Ishikawa (cell line): Measurements from ENCODE around the gene EPHA7.

Experiments
- CEBPB ChIP-seq: IDR thresholded peaks from 2 replicates; pipeline ENCODE4 v1.6.1; 2012
- CREB1 ChIP-seq: IDR thresholded peaks from 2 replicates; pipeline ENCODE4 v1.6.1; 2012; ENCODE audit warnings: low read depth
- EGR1 ChIP-seq: IDR thresholded peaks from 2 replicates; pipeline ENCODE4 v1.6.1; 2012
- EP300 ChIP-seq: IDR thresholded peaks from 2 replicates; pipeline ENCODE4 v1.6.1; 2012; ENCODE audit warnings: borderline replicate concordance
- FOXM1 ChIP-seq: IDR thresholded peaks from 2 replicates; pipeline ENCODE4 v1.6.1; 2012; ENCODE audit warnings: low read depth, borderline replicate concordance
- NFIC ChIP-seq: IDR thresholded peaks from 2 replicates; pipeline ENCODE4 v1.6.1; 2012
- RAD21 ChIP-seq: IDR thresholded peaks from 2 replicates; pipeline ENCODE4 v1.6.1; 2012; ENCODE audit warnings: low read depth
- TAF1 ChIP-seq: IDR thresholded peaks from 2 replicates; pipeline ENCODE4 v1.6.1; 2012; ENCODE audit warnings: low read depth, mild to moderate bottlenecking
- TCF12 ChIP-seq: IDR thresholded peaks from 2 replicates; pipeline ENCODE4 v1.6.1; 2012; ENCODE audit warnings: low read depth
- TEAD4 ChIP-seq: IDR thresholded peaks from 2 replicates; pipeline ENCODE4 v1.6.1; 2012
- YY1 ChIP-seq: IDR thresholded peaks from 2 replicates; pipeline ENCODE4 v1.6.1; 2012; ENCODE audit warnings: low read depth
- ZBTB7A ChIP-seq: IDR thresholded peaks from 2 replicates; pipeline ENCODE4 v1.6.1; 2012; ENCODE audit warnings: low read depth
- TF ChIP-seq, protein P1 (sequence below): IDR thresholded peaks from 2 replicates; pipeline ENCODE4 v1.6.1; 2012
- TF ChIP-seq, protein P2 (sequence below): IDR thresholded peaks from 2 replicates; pipeline ENCODE4 v1.6.1; 2012; ENCODE audit warnings: low read depth, mild to moderate bottlenecking
- TF ChIP-seq, protein P3 (sequence below): IDR thresholded peaks from 2 replicates; pipeline ENCODE4 v1.6.1; 2012

The EPHA7 gene

DNA sequence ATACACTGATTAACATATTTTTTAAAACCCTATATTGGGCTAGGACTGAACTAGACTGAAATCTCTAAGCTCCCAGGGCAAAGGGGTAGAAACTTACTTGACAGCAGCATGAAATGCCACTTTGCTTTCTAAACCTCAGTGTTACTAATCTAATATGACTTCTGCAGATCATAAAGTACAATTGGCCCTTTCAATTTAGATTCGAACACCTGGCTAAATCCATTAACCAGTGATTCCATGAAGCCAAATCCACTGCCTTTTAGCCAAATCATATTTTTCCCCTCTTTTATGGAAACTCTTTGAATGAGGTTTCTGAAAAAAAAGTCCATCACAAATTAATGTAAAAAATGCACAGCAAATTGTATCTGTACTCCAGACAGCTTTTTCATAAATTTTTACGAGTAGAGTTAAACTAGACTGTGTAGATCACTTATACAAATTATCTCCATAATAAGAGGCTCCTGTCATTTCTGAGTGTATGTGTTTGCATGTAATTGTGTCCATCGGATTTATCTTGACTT is 25.7 kb downstream of the EPHA7 start:
- no peak for TF ChIP-seq EP300
- TF ChIP-seq ZBTB7A: no peak
- no peak for TF ChIP-seq FOXM1
- TF ChIP-seq RAD21: no peak
- no peak for TF ChIP-seq YY1
- TF ChIP-seq CEBPB: no peak
- no peak for TF ChIP-seq TEAD4
- TF ChIP-seq, protein P1, sequence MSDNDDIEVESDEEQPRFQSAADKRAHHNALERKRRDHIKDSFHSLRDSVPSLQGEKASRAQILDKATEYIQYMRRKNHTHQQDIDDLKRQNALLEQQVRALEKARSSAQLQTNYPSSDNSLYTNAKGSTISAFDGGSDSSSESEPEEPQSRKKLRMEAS: no peak
- no peak for TF ChIP-seq EGR1

DNA sequence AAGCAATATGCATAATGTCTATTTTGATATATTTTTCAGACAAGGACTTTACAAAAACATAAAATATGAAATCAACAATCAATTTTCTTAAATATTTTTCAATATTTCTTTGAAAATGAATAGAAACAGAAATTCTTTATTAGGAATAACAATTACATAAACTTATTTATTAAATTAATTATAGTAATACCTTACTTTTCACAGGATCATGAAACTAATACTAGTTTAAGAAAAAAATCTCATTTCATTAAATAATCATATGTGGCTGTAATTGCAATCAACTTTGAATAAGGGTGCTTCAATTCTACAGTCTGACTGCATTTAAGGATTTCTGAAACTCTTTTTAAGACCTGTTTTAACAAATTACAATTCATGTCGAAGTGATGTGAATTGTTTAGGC is 26.6 kb downstream of the EPHA7 start:
- TF ChIP-seq, protein P1: no peak
- TF ChIP-seq TEAD4: no peak
- TF ChIP-seq, protein P2, sequence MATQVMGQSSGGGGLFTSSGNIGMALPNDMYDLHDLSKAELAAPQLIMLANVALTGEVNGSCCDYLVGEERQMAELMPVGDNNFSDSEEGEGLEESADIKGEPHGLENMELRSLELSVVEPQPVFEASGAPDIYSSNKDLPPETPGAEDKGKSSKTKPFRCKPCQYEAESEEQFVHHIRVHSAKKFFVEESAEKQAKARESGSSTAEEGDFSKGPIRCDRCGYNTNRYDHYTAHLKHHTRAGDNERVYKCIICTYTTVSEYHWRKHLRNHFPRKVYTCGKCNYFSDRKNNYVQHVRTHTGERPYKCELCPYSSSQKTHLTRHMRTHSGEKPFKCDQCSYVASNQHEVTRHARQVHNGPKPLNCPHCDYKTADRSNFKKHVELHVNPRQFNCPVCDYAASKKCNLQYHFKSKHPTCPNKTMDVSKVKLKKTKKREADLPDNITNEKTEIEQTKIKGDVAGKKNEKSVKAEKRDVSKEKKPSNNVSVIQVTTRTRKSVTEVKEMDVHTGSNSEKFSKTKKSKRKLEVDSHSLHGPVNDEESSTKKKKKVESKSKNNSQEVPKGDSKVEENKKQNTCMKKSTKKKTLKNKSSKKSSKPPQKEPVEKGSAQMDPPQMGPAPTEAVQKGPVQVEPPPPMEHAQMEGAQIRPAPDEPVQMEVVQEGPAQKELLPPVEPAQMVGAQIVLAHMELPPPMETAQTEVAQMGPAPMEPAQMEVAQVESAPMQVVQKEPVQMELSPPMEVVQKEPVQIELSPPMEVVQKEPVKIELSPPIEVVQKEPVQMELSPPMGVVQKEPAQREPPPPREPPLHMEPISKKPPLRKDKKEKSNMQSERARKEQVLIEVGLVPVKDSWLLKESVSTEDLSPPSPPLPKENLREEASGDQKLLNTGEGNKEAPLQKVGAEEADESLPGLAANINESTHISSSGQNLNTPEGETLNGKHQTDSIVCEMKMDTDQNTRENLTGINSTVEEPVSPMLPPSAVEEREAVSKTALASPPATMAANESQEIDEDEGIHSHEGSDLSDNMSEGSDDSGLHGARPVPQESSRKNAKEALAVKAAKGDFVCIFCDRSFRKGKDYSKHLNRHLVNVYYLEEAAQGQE: no peak
- no peak for TF ChIP-seq YY1
- TF ChIP-seq NFIC: no peak
- TF ChIP-seq ZBTB7A: no peak
- no peak for TF ChIP-seq CEBPB
- TF ChIP-seq FOXM1: no peak
- no peak for TF ChIP-seq RAD21
- TF ChIP-seq TCF12: no peak
- TF ChIP-seq EGR1: no peak
- TF ChIP-seq CREB1: no peak

DNA sequence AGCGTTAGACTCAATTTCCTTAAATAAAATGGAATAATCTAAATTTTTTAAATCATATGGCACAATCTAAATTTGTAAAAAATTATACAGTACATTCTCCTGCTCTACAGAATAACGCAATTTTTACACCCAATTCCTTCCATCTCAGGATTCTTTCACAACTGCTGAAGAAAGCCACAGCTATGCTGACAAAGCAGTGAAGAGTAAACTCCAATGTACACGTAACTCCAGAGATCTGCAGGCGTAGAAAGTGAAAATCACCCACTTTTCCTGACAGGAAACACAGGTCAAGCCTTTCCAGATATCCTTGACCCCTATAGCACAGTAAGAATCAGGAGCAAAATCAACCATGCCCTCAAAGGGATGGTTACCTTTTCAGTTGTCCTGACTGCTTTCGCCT is 27.4 kb downstream of the EPHA7 start:
- TF ChIP-seq CREB1 (no peak), ZBTB7A (no peak)
- TF ChIP-seq, protein P3, sequence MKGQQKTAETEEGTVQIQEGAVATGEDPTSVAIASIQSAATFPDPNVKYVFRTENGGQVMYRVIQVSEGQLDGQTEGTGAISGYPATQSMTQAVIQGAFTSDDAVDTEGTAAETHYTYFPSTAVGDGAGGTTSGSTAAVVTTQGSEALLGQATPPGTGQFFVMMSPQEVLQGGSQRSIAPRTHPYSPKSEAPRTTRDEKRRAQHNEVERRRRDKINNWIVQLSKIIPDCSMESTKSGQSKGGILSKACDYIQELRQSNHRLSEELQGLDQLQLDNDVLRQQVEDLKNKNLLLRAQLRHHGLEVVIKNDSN: no peak

DNA sequence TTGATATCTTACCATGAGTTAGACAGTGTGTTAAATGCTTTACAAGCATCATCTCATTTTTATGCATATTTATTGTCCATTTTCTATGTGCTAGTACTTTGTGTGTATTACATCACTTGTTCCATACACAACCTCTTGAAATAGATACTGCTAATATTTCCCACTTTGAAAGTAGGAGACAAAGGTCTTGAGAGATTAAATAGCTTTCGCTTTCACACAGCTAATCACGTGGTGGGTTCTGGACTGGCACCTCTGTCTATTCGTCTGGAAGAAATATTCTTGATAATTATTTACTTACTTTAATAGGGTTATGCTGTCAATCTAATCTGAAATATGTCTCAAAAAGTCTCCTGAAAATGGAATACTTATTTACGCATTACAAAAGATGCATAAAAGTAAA is 30.2 kb downstream of the EPHA7 start:
- TF ChIP-seq, protein P3: no peak
- no peak for TF ChIP-seq NFIC
- TF ChIP-seq, protein P2: no peak
- no peak for TF ChIP-seq TCF12

DNA sequence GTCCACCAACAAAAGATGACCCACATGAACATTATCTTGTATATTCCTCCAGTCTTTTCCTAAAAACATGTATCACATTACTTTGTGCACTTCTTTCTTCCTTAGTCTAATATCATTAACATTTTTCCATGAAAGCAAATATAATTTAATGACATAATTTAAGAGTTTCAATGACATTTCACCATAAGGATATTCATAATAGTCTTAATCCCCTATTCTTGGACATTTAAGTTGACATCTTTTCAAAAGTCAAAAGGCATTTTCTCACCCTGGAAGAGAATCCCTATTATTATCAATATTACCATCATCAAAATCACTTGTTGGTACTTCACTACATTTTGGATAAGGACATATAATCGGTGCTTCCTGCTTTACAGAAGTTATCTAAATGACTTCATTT is 31.3 kb downstream of the EPHA7 start:
- TF ChIP-seq TCF12 (no peak), EGR1 (no peak), NFIC (no peak), FOXM1 (no peak), CEBPB (no peak), CREB1 (no peak), TEAD4 (no peak)
- TF ChIP-seq, protein P3: no peak
- TF ChIP-seq, protein P1: no peak

DNA sequence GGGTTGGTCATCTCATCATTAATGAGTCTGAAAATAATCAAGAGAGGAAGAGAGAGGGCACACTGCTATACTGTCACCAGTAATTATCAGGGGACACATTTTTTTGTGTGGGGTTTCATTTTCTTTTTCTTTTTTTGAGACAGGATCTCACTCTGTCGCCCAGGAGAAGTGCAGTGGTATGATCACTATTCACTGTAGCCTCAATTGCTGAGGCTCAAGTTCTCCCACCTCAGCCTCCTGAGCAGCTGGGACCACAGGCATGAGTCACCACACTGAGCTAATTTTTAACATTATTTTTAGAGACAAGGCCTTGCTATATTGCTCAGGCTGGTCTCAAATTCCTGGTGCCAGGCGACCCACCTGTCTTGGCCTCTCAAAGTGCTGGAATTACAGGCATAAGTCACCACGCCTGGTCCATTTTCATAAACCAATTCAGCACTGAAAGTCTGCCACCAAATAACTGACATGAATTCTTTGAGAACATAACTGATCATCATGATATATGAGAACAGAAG is 43.3 kb downstream of the EPHA7 start:
- TF ChIP-seq CEBPB: no peak
- no peak for TF ChIP-seq CREB1
- no peak for TF ChIP-seq FOXM1
- TF ChIP-seq NFIC: no peak
- TF ChIP-seq, protein P1: no peak
- TF ChIP-seq RAD21: no peak
- TF ChIP-seq, protein P3: no peak
- TF ChIP-seq ZBTB7A: no peak
- TF ChIP-seq EP300: no peak
- TF ChIP-seq, protein P2: no peak
- no peak for TF ChIP-seq TEAD4
- TF ChIP-seq EGR1: no peak
- TF ChIP-seq TCF12: no peak
- no peak for TF ChIP-seq TAF1
- no peak for TF ChIP-seq YY1
